DOHH2 (cell line): ENCODE results near the gene ADPRH.

Source experiments
- CTCF ChIP-seq: fragments of 200-600 bp; sonication (generic); IDR thresholded peaks from one replicate; pipeline ENCODE4 v1.5.1; 2014; ENCODE audit warnings: antibody characterized with exemption, mild to moderate bottlenecking, low read depth, low read length; ENCODE audit not compliant: poor library complexity, severe bottlenecking
- EZH2phosphoT487 ChIP-seq: fragments of 200-600 bp; sonication (generic); IDR thresholded peaks from 2 replicates; pipeline ENCODE4 v1.6.1; 2017; ENCODE audit warnings: borderline replicate concordance, mild to moderate bottlenecking, antibody characterized with exemption, low read length, moderate library complexity, mixed read lengths

- no peak for TF ChIP-seq CTCF
- no peak for TF ChIP-seq EZH2phosphoT487
These were observed 48.8 kb upstream of the ADPRH start for GRCh38 chr3:119530456-119530855.
